ENCODE data around the gene NDEL1.

NDEL1 gene

GRCh38 chr17:8413938-8414337 lies 21.7 kb upstream of the NDEL1 start:
- no peak for DNase-seq (ENCODE audit: low spot score)

GRCh38 chr17:8417806-8418205 lies 17.9 kb upstream of the NDEL1 start:
- no peak for DNase-seq (ENCODE audit: low spot score)

- no peak for DNase-seq (ENCODE audit: low spot score)
These were observed 17.2 kb upstream of the NDEL1 start for GRCh38 chr17:8418471-8418870.

- no peak for DNase-seq (ENCODE audit: low spot score)
These were observed 16.4 kb upstream of the NDEL1 start for GRCh38 chr17:8419305-8419704.

- peak; percentile 15 for DNase-seq (ENCODE audit: low spot score)
These were observed 15.4 kb upstream of the NDEL1 start for GRCh38 chr17:8420041-8420934.

- no peak for DNase-seq (ENCODE audit: low spot score)
These were observed 14.1 kb upstream of the NDEL1 start for GRCh38 chr17:8421571-8421970.

DNA sequence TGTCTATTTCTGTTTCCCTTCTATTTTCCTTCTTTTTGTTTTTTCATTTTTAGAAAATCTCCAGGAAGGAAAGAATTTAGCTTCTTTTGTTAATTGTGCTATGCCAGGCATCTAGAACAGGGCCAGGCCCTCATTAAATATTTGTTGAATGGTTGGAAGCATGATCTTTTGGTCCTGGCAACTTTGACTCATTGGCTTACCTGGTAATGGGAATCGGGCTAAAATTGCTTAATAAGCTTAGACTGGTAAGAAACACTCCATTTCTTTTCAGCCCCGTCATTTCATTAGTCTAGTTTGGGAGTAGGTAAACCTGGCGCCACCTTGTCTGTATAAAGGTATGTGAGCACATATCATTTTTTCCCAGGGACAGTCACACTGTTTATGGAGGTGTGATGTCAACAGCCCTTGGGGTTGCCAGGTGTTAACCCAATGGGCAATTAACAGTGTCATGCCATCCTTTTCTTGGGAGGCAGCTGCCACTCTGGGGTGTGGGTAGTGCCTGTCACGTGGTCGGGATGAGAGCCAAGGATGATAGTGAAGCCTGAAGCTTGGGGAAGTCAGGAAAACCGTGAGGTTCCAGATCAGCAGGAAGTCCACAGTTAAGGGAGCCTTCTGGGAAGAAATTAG lies 9.5 kb upstream of the NDEL1 start:
- DNase-seq (ENCODE audit: low spot score), result no peak

DNA sequence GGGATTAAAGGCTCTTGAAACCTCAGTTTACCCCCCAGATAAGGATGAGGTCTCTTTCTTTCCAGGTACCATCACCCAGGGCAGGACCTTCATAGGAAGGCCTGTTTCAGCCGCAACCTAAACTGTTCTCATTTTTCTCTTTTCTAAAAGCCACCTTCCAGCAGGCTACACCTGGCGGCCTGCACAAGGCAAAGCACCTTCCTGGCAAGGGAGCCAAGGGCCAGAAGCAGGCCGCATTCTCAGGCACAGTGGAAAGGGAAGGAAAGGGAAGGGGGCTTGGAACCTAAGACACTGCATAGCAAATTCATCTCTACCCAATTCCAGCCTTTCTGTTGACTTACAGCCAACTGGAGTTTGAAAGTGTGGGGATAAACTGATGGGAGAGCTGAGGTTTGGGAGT lies 8.9 kb upstream of the NDEL1 start:
- no peak for DNase-seq (ENCODE audit: low spot score)

- DNase-seq (ENCODE audit: low spot score), result peak; percentile 82
These were observed 4.7 kb upstream of the NDEL1 start for GRCh38 chr17:8430966-8431365.

DNA sequence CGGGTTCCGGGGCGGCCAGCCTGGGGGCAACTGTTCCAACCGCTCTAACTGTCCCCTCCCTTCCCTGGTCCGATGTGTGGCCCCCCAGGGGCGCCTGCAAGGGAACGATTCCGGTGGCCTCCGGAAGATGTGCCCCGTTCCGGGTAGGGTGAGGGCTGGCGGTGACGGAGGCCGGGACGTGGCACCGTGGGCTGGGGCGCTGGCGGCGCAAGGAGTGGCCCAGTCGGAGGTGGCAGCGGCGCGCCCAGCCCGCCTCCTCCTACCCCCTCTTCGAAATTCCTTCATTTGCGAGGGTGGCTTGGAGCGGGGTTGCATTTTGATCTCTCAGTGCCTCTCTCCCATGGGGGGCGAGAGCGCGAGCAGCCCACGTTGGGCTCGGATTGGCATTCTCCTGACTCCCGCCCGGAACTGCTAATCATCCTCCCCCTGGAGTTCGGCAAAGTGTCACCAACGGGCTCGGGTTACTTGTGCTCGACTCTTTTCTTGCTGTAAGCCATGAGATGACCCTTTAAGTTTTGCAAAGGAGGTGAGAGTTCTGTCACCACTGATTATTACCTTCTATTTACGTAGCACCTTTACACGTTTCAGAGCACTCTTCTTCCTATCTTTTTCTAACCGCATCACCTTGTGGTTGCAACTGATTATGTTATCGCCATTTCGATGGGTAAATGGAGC lies 622 bp downstream of the NDEL1 start:
- peak; percentile 78 for DNase-seq (ENCODE audit: low spot score)

DNA sequence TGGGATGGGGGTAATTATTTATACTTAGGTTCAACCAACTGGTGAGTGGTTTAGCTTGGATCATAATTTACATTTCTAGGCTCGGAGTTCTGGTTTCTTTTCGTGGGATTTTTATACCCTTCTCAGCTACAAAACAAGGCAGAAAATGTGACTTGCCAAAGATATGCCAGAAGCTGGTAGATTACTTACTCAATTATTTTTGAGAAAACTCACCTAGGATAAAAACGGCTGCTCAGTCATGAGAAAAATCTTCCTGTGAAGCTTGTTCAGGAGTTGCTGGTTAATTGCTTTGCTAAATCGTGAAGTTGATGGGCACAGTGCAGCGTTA lies 1.1 kb downstream of the NDEL1 start:
- no peak for DNase-seq (ENCODE audit: low spot score)

DNA sequence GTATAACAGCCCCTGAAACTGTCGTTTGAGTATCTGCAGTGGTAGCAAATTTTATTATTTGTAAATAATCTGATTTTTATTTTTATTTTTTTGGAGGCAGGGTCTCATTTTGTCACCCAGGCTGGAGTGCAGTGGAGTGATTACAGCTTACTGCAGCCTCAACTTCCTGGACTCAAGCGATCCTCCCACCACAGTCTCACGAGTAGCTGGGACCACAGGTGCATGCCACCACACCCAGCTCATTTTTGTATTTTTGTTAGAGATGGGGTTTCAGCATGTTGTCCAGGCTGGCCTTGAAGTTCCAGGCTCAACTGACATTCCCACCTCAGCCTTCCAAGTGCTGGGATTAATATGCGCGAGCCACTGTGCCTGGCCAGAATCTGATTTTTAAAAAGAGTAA lies 2.8 kb downstream of the NDEL1 start:
- DNase-seq (ENCODE audit: low spot score), result no peak

DNA sequence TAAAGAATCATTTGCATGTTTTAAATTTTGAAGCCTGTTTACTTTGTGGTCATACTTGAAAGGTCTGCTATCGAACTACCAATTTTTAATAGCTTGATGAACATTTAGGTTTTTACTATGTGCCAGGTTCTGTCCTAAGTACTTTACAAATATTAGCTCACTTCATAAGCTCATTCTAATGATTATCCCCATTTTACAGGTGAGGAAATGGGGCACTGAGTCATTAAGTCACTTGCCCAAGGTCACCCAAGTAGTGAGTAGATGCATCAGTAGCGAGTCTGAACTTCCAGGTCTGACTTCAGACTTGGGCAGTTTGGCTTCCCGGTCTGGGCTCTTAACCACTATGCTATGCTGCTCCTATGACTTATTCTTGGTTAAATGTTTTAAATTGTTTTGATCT lies 4.0 kb downstream of the NDEL1 start:
- no peak for DNase-seq (ENCODE audit: low spot score)

- no peak for DNase-seq (ENCODE audit: low spot score)
These were observed 6.0 kb downstream of the NDEL1 start for GRCh38 chr17:8441690-8442089.

- no peak for DNase-seq (ENCODE audit: low spot score)
These were observed 6.6 kb downstream of the NDEL1 start for GRCh38 chr17:8442310-8442709.

DNA sequence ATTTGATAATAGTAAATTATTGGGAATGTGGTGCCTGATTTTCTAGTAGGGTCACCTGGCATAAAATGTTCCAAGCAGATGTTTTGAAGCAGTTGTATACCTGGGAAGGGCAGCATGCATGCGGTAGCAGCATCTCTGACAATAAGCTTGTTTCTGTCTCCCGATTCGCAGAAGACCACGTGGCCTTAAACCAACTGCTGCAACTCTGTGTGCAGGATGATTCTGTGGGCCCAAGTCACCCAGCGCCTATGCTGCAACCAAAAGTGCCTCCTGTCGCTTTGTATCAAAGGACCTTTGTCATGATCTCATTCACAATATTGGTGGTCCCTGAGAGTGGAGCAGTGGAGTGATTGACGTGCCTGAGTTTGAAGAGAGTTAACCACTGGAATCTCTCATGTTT lies 8.1 kb downstream of the NDEL1 start:
- no peak for DNase-seq (ENCODE audit: low spot score)

DNA sequence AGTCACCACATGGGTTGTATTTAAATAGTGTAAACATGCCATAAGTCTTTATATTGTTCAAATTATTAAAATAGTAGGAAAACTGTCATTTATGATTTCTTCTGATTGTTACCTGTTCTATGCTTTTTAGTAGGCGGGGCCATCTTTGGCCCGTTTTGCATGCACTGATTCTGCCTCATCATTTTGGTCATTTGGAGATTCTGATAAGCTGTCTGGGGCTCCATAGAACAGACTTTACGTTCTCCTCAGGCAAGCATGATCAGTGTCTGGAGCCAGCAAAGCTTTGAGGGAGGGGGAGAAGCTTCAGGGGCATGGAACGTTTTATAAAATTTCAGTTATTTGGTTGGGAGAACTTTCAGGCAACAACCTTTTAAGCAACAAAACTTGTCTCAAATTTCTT lies 8.8 kb downstream of the NDEL1 start:
- DNase-seq (ENCODE audit: low spot score), result no peak

- DNase-seq (ENCODE audit: low spot score), result no peak
These were observed 9.9 kb downstream of the NDEL1 start for GRCh38 chr17:8445536-8445935.

DNA sequence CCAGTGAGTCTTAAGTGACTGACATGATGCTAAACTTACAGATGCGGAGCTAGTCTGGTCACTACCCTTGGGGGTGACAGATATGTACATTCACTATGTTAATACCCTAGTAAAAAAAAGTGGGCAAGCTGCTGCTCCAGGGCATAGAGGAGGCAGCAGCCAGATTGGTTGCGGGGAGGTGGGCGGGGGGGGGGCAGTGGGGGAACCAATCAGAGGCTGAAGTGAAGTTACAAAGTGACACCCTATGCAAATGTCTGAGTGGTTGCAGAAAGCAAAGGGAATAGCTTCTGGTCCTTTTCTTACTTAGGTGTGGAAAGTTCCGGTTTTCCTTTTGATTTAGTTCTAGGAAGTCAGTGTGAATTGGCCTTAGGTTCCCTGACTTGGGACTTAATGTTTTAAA lies 12.1 kb downstream of the NDEL1 start:
- DNase-seq (ENCODE audit: low spot score), result no peak

DNA sequence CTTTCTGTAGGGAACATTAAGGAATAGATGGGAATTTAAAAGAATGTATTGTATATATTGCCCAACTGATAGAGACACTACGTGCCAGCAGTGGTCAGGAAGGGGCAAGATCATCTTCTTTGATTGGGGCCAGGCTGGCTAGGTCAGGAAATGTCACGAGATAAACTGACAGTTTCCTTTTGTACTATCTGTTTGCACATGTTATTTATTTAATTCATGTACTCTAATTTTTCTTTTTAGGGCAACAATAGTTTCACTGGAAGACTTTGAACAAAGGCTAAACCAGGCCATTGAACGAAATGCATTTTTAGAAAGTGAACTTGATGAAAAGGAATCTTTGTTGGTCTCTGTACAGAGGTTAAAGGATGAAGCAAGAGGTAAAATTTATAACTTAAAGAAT lies 12.6 kb downstream of the NDEL1 start:
- no peak for DNase-seq (ENCODE audit: low spot score)

- no peak for DNase-seq (ENCODE audit: low spot score)
These were observed 16.4 kb downstream of the NDEL1 start for GRCh38 chr17:8451933-8452614.

DNA sequence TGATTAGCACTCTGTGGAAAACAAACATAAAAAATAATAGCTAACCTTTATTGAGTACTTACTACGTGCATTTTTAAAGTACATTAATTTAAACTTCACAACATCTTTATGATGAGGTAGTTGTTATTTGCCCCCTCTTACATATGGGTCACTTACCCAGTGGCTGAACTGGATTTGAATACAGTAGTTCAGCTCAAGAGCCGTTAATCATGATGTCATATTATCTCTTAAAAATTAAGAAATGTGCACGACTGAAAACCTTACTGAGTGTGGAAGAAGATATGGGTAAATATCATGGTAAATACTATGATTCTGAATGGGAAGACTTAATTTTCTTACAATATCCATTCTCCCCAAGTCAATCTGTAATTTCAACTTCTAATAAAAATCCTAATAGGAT lies 17.6 kb downstream of the NDEL1 start:
- no peak for DNase-seq (ENCODE audit: low spot score)

Measured in GM03348 (cell line).